Effector CD4-positive, alpha-beta T cell (primary cell): ENCODE measurements around the gene GRN.
"Not testable (repeated sequence)": the region's sequence is repeated elsewhere in the genome, so short reads cannot be mapped to it uniquely, and the experiment has no call there.

ENCODE experiments used
- DNase-seq: peaks from one replicate; pipeline ENCODE4 v3.0.0-alpha.2; 2020

GRN gene

DNA sequence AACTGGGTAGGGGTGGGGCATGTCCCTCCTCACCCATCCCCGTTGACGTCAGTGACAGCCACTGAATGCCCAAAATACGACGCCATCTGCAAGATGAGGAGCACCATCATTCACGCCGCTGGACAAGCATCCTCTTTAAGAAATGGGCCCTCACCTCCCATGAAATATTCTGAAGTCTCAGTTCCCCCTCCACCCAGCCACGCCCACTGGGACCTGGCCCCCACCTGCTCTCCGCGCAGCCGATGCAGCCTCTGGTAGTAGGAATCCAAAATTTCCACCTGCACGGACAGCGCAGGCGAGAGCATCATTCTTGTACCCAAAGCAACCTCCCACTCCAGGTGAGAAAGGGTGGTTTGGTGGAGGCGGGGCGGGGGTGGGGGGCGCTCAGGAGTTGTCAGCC lies 38.8 kb downstream of the GRN start:
- DNase-seq, result no peak

DNA sequence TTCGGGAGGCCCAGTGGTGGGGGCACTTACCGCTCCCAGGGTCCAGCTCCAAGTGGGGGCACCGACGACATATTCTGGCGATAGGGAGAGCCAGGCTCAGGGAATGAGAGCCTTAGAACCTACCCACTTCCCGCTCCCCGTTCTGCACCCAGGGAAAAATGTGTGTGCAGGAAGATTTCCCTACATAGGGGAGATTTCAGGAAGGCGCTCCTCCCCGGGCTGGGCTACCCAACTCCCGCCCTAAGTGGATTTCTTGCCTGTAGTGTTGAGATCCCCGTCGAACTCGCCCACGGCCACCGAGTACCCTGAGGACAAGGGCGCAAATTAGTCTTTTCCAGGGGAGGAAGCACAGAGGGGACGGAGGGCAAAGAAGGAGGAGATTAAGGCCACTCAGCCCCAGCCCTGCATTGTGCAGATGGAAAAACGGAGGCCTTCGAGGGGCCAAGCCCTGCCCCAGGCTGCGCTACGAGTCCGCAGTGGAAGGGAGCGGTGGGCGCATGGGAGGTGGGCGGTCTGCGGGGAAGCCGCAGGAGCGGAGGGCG lies 39.2 kb downstream of the GRN start:
- no peak for DNase-seq

DNA sequence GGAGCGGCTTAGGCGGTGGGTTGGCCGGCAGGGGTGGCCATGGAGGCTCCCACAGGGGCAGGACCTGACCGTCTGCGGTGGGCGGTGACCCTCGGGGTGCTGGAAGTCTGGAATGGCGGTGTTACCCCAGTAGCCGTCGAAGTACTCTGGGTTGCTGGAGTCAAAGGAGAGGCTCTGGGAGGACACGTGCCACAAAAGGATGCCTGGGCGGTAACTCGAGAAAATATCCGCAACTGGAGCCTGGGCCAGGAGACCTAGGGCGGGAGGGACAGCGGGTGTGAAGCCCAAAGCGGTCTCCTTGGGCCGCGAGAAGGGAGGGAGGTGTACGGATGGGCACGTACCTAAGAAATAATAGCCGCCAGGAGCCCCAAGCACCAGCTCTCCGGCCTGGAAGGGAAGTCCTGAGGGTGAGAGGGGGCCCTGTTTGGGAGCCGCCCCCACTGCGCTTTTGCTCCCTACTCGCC lies 39.8 kb downstream of the GRN start:
- no peak for DNase-seq

DNA sequence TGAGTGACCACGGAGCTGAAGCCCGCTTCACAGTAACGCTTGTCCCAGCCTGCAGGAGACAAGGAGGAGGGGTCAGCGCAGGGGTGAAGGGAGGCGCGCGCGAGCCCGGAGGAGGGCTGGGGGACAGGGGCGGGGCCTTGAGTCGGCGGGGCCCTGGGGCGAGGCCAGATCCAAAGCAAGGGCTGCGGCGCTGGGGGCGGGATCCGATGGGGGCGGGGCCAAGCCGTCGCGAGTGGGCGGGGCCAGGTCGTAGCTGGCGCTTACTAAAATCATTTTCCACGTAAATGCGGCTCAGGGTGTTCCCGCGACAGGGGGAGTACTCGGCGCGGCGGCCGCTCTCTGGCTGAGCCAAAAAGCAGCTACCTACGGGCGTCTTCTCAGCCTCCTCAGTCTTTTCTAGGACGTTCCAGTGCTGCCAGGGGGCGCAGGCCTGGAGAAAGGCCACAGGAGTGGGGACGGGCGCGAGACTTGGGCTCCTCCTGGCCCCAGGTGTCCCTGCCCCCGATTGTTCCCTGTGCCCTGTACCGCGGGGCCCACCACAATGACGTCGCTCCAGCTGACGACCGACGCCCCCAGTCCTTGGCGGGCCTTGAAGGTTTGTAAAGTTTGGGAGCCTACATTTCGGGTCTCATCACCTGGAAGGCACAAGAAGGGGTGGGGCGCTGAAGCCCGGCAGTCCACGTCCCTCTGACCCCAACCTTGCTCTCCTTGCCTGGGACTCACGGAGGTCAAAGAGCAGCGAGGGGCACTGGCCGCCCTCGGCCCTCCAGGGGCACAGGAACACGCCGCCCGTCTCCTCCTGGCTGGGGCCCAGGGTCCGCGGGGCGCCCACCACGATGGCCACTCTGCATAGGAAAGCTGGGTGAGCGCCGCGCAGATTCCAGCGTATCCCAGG lies 40.4 kb downstream of the GRN start:
- peak; percentile 72 for DNase-seq

DNA sequence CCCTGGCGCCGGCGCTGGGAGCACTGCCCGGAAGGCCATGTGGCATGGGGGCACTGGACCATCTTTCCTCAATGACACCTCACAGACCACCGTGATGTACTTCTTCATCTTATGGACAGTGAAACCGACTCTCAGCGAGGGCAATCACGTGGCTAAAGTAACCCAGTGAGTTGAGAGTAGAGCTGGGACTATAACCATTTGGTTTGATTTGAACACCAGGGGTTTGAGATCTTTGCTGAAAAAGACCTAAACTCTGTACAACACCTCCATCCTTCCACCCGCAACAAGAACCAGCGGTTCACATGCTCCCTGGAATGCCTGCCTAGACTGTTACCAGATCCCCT lies 41.1 kb downstream of the GRN start:
- no peak for DNase-seq

DNA sequence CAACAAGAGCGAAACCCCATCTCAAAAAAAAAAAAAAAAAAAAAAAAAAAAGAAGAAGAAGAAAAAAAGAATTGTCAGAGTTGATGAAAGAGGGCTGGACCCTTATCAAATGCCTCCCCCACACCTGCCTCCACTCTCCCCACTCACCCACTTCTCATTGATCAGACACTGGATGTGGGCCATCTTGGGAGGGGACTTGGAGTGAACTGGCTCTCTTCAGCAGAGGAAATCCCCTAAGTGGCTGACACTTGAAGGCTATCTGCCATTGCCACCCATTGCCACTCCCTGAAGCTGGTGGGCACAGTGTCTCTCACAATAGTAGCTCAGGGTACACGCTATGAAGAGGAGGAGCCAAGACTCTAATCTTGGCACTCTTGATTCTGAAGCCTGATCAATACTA lies 42.7 kb downstream of the GRN start:
- no peak for DNase-seq

DNA sequence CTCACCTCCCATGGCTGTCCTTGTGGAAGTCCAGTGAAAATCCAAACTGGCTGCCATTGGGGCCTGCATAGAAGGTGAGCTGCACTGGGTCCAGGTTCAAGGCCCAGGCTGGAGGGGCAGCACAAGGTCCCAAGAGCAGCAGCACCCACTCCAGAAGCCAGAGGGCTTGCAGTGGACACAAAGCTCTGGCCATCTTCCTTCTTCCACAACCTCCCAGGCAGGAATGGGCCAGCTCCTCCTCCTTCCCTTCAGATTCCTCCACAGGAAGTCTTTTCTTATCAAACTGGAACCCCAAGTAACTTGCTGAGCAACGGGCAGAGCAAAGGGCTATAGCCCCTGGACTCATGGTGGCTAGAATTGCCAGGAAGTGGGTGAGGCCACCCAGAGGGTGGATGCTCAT lies 44.2 kb downstream of the GRN start, which contains the start of gene ITGA2B:
TSS of gene ITGA2B (minus strand) at position 369 of the 400 bp plus-strand sequence. CDS start at position 193, 176 bp downstream.
- DNase-seq, result no peak

DNA sequence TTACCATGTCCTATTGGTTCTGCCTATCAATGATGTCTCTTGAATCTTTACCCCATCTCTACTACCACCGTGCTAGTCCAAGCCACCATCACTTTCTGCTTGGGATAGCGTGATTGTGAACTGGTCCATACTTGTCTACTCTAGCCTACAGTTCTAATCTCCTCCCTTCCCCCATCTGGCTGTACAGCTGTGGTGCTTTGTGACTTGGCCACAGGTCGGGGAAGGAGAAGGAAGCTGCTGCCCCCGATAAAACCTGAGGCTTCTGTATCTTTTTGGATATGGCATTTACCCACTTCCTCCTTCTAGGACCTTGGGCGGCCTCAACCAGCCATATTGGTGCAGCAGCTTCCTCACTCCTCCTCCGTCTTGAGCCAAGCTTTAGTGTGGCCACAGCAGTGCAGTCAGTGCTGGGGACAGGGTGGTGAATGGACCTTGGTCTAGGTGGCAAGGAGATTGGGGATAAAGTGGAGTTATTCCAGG lies 44.7 kb downstream of the GRN start:
- no peak for DNase-seq

DNA sequence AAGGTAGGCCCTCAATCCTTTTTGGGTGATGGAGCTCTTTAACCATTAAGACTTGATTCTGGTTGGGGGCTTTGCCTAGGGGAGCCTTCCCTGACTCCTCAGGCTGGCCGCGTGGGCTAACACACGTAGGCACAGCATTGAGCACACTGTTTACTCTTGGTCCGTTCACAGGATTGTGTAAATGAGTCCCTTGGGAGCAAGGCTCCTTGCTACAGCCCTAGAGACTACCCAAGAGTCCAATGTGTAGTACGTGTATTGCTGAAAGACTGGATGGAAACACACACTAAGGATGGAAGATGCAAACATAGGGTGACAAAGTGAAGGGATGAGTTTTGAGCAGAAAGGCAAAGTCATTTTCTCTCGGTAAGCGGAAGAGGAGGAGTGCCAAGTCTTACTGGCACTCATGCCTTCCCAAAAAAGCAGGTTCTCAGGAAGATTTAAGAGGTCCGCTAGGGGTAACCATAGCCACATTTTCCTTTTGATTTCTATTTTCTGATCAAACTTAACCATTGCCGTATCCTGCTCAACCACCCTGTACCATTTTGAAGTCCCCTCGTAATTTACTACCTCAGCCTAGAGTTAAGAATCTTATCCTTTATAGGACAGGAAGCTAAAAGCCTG lies 45.3 kb downstream of the GRN start:
- no peak for DNase-seq

DNA sequence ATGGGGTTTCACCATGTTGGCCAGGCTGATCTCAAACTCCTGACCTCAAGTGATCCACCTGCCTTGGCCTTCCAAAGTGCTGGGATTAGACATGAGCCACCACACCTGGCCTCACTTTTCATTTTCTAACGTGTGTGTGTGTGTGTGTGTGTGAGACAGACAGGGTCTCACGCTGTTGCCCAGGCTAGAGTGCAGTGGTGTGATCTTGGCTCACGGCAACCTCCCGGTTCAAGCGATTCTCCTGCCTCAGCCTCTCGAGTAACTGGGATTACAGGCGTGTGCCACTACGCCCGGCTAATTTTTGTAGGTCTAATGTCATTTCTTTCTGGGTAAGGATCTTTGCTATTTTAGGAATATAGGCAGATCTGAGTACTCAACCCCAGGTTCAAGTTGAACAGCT lies 49.0 kb downstream of the GRN start:
- DNase-seq, result not testable (repeated sequence)

DNA sequence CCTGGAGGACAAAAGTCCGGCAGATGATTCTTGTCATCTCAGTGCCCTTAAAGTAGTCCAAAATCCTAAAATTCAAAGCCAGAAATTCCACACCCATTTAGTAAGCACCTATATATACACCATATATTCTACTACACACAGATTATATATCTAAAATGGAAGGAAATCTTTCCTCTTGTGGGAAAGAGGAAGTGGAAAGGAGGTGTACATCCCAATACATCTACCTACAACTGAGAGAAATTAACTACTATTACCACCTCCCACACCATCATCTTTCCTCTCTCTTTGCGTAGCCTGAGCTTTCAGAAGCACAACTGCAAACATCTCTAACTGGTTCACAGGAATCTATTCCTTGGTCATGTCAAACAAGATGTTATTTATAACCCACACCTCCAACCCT lies 49.7 kb downstream of the GRN start:
- DNase-seq, result no peak

DNA sequence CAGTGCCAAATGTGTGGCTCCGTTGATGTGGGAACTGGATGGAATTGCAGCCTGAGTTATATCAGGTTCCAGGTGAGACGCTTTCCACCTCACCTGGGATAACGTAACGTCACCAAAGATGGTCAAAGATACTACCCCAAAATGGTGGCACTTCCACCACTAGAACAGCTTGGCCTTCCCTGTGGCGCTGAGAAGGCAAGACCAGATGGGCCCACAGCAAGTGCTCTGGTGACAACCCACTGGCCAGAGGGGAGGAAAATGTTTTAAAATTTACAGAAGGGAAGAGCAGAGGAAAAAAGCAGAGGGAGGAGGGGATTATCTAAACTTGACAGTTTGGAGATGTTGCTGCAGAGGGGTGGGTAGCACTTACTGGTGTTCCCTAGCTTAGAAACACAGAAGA lies 51.8 kb downstream of the GRN start:
- no peak for DNase-seq

DNA sequence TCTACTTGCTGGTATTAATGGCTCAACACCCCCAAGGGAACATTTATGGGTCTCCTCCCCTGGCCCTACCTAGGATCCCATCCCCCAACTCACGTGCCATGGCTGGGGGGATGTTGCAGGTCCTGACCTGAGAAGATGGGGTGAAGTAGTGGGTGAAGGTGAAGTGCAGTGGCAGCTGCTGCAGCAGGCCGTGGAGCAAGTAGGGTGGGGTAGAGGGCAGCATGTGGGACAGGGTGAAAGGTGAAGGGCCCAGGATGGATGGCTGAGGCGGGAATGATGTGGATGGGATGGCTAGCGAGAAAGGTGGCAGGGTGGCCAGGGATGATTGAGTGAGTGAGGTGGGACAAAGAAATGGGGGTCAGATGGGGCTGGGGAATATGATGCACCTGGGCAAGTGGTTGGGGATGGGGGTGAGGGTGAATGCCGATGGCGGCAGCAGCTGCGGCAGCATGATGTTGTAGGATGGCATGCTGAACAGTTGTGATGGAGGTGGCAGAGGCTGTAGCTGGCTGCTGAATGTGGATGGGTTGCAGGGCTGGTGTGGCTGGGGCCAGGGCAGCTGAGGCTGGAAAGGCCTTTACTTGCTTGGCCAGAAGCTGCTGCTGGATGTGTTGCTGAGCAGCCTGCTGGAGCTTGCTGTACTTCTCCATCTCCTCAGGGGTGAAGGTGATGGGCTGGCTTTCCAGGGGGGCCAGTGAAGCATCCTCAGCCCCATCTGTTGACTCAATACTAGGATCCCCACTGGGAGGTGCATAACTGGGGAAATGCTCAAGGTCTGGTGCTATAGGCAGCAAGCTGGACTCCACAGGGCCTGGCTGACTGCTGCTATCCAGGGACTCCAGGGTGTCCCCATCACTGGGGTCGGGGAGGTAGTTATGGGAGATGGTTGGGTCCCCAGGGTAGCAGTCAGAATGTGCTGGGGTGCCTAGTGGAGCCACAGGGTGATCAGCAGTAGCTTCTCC lies 52.7 kb downstream of the GRN start:
- no peak for DNase-seq

DNA sequence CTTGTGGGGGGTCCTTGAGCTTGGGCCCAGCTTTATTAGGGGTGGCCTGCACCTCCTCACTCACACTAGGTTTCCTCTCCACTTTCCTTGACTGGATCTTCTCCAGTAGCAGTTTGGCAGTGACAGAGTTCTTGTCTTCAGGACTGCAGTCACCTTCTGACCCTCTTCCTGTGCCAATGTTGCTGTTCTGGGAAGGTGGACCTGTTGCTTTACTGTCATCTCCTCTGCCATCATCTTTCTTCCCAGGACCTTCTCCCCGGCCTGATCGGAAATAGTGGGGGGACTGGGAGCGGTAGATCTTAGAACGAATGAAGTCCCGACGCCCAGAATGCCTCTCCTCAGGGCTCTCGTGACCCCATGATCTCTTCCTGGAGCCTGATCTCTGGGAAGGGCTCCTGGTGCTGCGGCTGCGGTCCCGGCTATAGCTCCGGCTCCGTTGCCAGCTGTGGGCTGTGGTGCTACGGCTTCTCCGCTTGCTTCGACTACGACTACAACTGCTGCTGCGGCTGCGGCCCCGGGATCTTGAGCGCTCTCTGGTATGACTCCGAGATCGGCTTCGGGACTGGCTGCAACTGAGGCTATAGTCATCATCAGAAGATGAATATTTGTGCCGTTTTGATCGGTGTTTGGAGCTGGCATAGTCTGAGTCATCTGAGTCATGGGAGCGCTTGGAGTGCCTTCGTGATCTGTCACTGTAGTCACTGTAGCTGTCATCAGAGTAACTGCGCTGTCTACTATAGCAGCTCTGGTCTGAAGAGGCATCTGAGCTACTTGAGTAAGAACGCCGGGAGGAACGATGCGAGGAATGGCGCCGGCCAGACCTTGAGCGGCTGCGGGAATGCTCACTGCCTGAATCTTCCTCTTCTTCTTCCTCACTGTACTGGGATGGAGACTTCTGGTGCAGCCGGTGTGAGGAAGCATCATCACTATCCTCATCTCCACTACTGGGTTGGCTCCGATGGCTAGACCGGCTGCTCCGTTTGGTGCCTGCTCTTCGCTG lies 53.9 kb downstream of the GRN start:
- DNase-seq, result no peak

DNA sequence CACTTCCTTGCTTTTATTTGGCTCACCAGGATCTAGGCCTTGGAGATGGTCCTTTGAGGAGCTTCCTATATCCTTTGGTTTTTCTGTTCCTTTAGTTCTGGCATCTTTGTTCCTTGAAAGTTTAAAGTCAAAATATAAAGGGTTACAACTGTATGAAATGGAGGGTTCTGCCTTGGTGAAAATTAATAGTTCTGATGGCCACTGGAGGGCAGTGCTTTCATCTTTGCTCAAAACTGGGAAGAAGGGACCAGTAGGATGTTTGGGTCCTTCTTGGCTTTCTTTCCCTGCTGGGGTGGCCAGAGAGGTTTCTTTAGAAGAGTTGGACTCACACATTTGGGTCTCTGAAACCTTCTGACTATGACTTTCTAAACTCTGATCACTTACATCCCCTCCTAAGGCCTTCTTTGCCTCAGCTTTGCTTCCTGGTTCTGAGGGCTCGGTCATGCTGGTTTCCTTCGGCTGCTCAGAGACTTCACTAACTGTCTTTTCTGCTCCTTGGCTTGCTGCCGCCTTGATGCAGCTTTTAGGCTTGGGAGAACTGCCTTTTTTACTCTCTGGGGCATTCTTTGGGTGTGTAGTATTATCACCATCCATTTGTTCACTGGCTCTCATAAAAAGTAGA lies 55.2 kb downstream of the GRN start:
- DNase-seq, result no peak
